ENCODE measurements around the gene RNF224. TPM values are rescaled to one million over a fixed set of nuclear protein-coding genes. Genes with fewer than 3 reads are reported as not detected.

RNF224 gene
- total and polyA plus RNA-seq, 2 of the 13 experiments (the other 11 are each of a cell fraction or from before 2014, with no cell fraction given), result 0.09 TPM; not detected in 1

DNA sequence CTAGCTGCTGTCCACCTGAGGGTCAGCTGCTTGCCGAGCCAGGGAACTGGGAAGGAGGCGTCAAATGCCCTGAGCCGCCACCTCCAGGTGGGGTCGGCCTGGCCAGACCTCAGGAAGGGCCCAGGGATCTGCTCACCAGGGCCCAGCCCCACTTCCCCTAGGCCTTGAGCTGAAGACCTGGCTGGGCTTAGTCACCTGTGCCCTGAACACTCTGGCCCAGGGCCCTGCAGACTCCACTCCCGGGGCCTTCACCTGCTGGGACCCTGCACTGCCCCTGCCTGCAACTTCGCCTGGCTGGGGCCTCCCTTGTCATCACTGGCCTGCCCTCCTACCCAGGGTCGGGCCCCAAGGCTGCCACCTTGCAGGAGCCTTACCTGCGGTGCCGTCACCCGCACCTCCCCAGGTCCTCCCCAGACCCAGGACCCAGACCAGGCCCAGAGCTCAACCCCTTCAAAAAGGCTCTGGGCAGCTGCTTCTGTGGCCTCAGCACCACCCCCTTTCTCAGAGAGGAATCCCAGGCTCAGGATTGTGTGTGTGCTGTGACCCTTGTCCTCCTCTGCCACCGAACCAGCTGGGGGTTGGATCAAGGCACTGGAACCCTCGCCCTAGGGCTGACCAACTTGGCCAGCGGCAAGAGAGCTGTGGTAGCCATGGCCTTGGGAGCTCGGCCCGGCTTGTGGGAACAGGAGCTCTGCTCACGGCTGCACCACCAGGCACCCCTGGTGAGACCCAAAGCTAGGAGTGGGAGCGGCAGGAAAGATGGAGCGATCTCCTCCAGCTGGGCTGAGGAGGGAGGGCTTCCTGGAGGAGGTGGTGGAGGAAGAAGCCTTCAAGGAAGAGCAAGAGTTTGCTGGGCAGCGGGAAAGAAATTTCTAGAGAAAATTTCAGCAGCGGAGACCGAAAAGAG, 26.7 kb downstream of the RNF224 start (continued):
- TF ChIP-seq, protein P1, sequence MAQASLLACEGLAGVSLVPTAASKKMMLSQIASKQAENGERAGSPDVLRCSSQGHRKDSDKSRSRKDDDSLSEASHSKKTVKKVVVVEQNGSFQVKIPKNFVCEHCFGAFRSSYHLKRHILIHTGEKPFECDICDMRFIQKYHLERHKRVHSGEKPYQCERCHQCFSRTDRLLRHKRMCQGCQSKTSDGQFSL (CRISPR knock-in tag; IDR thresholded peaks at IDR 0.05), result no peak
- TF ChIP-seq, protein P2, sequence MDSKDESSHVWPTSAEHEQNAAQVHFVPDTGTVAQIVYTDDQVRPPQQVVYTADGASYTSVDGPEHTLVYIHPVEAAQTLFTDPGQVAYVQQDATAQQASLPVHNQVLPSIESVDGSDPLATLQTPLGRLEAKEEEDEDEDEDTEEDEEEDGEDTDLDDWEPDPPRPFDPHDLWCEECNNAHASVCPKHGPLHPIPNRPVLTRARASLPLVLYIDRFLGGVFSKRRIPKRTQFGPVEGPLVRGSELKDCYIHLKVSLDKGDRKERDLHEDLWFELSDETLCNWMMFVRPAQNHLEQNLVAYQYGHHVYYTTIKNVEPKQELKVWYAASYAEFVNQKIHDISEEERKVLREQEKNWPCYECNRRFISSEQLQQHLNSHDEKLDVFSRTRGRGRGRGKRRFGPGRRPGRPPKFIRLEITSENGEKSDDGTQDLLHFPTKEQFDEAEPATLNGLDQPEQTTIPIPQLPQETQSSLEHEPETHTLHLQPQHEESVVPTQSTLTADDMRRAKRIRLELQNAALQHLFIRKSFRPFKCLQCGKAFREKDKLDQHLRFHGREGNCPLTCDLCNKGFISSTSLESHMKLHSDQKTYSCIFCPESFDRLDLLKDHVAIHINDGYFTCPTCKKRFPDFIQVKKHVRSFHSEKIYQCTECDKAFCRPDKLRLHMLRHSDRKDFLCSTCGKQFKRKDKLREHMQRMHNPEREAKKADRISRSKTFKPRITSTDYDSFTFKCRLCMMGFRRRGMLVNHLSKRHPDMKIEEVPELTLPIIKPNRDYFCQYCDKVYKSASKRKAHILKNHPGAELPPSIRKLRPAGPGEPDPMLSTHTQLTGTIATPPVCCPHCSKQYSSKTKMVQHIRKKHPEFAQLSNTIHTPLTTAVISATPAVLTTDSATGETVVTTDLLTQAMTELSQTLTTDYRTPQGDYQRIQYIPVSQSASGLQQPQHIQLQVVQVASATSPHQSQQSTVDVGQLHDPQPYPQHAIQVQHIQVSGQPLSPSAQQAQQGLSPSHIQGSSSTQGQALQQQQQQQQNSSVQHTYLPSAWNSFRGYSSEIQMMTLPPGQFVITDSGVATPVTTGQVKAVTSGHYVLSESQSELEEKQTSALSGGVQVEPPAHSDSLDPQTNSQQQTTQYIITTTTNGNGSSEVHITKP (CRISPR knock-in tag; IDR thresholded peaks at IDR 0.05; ENCODE audit: low read depth), result 0 out of 2 replicates have a peak, but pooled peaks have one; percentile 43
- TF ChIP-seq ZNF790 (CRISPR knock-in tag; IDR thresholded peaks at IDR 0.05; ENCODE audit: borderline replicate concordance) (no peak), SOX13 (IDR thresholded peaks at IDR 0.05) (no peak), SOX13 (CRISPR knock-in tag; conservative IDR thresholded peaks at IDR 0.05 in 1 of 2, IDR thresholded peaks at IDR 0.05 in 1 of 2) (no peak), RXRB (CRISPR knock-in tag; IDR thresholded peaks at IDR 0.05; ENCODE audit: borderline replicate concordance) (no peak; the same call in 1 of the 2 replicates), ZNF75D (CRISPR knock-in tag; IDR thresholded peaks at IDR 0.05; ENCODE audit: borderline replicate concordance) (no peak), KLF6 (CRISPR knock-in tag; IDR thresholded peaks at IDR 0.05) (no peak), ZFP36L2 (CRISPR knock-in tag; IDR thresholded peaks at IDR 0.05) (no peak), SIX1 (CRISPR knock-in tag; IDR thresholded peaks at IDR 0.05; ENCODE audit: borderline replicate concordance) (no peak), KDM6A (CRISPR knock-in tag; IDR thresholded peaks at IDR 0.05; ENCODE audit: low read depth) (no peak), MXD4 (CRISPR knock-in tag; IDR thresholded peaks at IDR 0.05) (no peak), DR1 (CRISPR knock-in tag; IDR thresholded peaks at IDR 0.05) (no peak), LCORL (IDR thresholded peaks at IDR 0.05) (no peak), LCORL (CRISPR knock-in tag; IDR thresholded peaks at IDR 0.05) (no peak; the same call in 1 of the 2 replicates), ZNF205 (CRISPR knock-in tag; IDR thresholded peaks at IDR 0.05) (no peak), HNRNPUL1 (IDR thresholded peaks at IDR 0.05; ENCODE audit: low read depth, low read length) (no peak), CENPX (CRISPR knock-in tag; IDR thresholded peaks at IDR 0.05) (no peak), ESRRA (CRISPR knock-in tag; IDR thresholded peaks at IDR 0.05; ENCODE audit: low read depth) (no peak; the same call in none of the 2 replicates), JARID2 (CRISPR knock-in tag; IDR thresholded peaks at IDR 0.05; ENCODE audit: insufficient replicate concordance) (no peak), ZNF10 (CRISPR knock-in tag; IDR thresholded peaks at IDR 0.05; ENCODE audit: borderline replicate concordance, low read depth) (no peak), TARDBP (CRISPR knock-in tag; IDR thresholded peaks at IDR 0.05) (peak; percentile 35; the same call in 1 of the 2 replicates), ZKSCAN1 (IDR thresholded peaks at IDR 0.05; ENCODE audit: low read length) (no peak), ZNF724P (CRISPR knock-in tag; IDR thresholded peaks at IDR 0.05; ENCODE audit: borderline replicate concordance) (no peak), ZNF136 (CRISPR knock-in tag; IDR thresholded peaks at IDR 0.05; ENCODE audit: low read depth) (no peak), THAP11 (CRISPR knock-in tag; IDR thresholded peaks at IDR 0.05) (no peak)
- TF ChIP-seq, protein P3, sequence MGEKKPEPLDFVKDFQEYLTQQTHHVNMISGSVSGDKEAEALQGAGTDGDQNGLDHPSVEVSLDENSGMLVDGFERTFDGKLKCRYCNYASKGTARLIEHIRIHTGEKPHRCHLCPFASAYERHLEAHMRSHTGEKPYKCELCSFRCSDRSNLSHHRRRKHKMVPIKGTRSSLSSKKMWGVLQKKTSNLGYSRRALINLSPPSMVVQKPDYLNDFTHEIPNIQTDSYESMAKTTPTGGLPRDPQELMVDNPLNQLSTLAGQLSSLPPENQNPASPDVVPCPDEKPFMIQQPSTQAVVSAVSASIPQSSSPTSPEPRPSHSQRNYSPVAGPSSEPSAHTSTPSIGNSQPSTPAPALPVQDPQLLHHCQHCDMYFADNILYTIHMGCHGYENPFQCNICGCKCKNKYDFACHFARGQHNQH (CRISPR knock-in tag; IDR thresholded peaks at IDR 0.05), result peak; percentile 17; the same call in 1 of the 2 replicates
